Esophagus muscularis mucosa (tissue), 4 donors: ENCODE results near the gene FOXM1. TPM values are rescaled to one million over a fixed set of nuclear protein-coding genes. Genes with fewer than 3 reads are reported as not detected.

Experiments
- DNase-seq: peaks from one replicate; pipeline ENCODE4 v3.0.0-alpha.2; 2017; ENCODE audit errors: extremely low spot score
- H3K27ac ChIP-seq, 4 donors: fragments of 200-600 bp; sonication (generic); replicated peaks in 1 of 4; 1 replicate in 3 of 4; 2 replicates in 1 of 4; pipeline ENCODE4 v1.5.1; 2016 to 2019; ENCODE audit warnings: mild to moderate bottlenecking in 1 of 4
- H3K27me3 ChIP-seq, 4 donors: fragments of 200-600 bp; sonication (generic); one replicate each; pipeline versions ENCODE4 v1.5.1 to v1.6.0; 2016 to 2019
- H3K36me3 ChIP-seq, 4 donors: fragments of 200-600 bp; sonication (generic); one replicate each; pipeline ENCODE4 v1.5.1; 2016 to 2019
- H3K4me1 ChIP-seq, 4 donors: fragments of 200-600 bp; sonication (generic); one replicate each; pipeline ENCODE4 v1.5.1; 2016 to 2019
- H3K4me3 ChIP-seq, 4 donors: fragments of 200-600 bp; sonication (generic); 1 replicate in 2 of 4; 2 replicates in 2 of 4; pipeline ENCODE4 v1.5.1; 2016 to 2019; ENCODE audit warnings: mild to moderate bottlenecking in 4 of 4, moderate library complexity in 1 of 4
- H3K9me3 ChIP-seq, 4 donors: fragments of 200-600 bp; sonication (generic); 1 replicate in 3 of 4; 2 replicates in 1 of 4; pipeline ENCODE4 v1.5.1; 2016 to 2019
- EP300 ChIP-seq: sonication (generic); formaldehyde crosslinking; IDR thresholded peaks from one replicate; pipeline ENCODE4 v1.6.1; 2017; ENCODE audit warnings: antibody characterized with exemption
- POLR2A ChIP-seq: fragments of 450-650 bp; IDR thresholded peaks from one replicate; pipeline ENCODE4 v1.6.1; 2017; ENCODE audit warnings: antibody characterized with exemption, moderate library complexity, mild to moderate bottlenecking, low read depth
- POLR2AphosphoS5 ChIP-seq, 2 donors: sonication (generic); formaldehyde crosslinking; IDR thresholded peaks; one replicate each; pipeline ENCODE4 v1.6.1; 2017; ENCODE audit warnings: antibody characterized with exemption in 2 of 2
- WGBS: methylation state at CpG from one replicate; pipeline ENCODE4 v1.1.5; 2018; 5-methylcytosine and 5-hydroxymethylcytosine counted together
- intact Hi-C: fragments of 100-400 bp; cut with DNase I; formaldehyde crosslinking; loops from one replicate; pipeline ENCODE4 v1.15.1; 2023
- total RNA-seq, 4 donors: library from RNA; depleted of rRNA; stranded (reverse); fragments of >200 nt; gene quantifications; one replicate each; pipeline versions ENCODE4 v1.1.0 to v1.2.1, GENCODE V29; 2016
- TF ChIP-seq, protein P1 (sequence below), 3 experiments: fragments of 200-600 bp in 2 of 3; fragments of 450-650 bp in 1 of 3; sonication (generic) in 2 of 3; IDR thresholded peaks; one replicate each; pipeline ENCODE4 v1.5.1; 2017 to 2019; ENCODE audit warnings: antibody characterized with exemption in 3 of 3, mild to moderate bottlenecking in 2 of 3, moderate library complexity in 1 of 3

The FOXM1 gene
- total RNA-seq, 4 donors from 2014 or later: under 0.01 to 1.4 (median 0.17) TPM; not detected in 1

DNA sequence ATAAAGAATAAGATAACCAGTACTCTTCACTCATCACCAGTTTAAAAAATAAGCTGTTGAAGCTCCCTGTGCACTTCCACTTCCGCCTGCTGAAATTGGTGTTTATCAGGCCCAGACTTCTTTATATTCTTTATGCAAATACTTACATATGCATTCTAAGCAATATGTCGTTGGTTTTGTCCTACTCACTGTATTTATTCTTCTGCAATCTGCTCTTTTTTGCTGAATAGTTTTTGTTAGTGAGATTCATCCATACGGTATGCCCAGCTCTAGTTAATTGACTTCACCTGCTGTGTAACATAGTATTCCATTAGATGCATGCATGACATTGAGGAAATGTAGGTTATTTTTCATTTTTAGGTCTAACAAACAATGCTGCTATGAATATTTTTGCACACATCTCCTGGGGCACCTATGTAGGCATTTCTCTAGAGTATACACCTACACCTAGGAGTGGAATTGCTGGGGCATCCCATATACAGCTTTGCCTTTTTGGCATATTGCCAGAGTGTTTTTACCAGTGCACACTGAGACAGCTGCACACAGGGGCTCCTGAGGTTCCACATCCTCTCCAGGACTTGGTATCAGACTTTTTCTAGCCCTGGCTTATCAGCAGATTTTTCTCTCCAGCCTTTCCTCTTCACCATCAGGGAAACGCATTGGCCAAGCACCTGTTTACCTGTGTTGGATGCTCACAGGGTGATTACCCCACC is 41.1 kb downstream of the FOXM1 start:
- no peak overlapping the region for H3K27ac ChIP-seq
- peaks cover 0 to 24% (median 0%) of the 10 kb centered on the region in 4 donors for H3K27me3 ChIP-seq
- peaks cover 0 to 18% (median 8%) of the 10 kb centered on the region in 4 donors for H3K36me3 ChIP-seq
- no peaks in the 10 kb centered on the region for H3K9me3 ChIP-seq
- no peak overlapping the region for H3K4me3 ChIP-seq
- DNase-seq: no peak
- H3K4me1 ChIP-seq: peaks cover 5 to 24% (median 17%) of the 10 kb centered on the region in 4 donors
- WGBS: 76% methylated on average over 4 of the region's 4 CpGs
- TF ChIP-seq POLR2AphosphoS5 (IDR thresholded peaks at IDR 0.05): no peak
- TF ChIP-seq, protein P1, sequence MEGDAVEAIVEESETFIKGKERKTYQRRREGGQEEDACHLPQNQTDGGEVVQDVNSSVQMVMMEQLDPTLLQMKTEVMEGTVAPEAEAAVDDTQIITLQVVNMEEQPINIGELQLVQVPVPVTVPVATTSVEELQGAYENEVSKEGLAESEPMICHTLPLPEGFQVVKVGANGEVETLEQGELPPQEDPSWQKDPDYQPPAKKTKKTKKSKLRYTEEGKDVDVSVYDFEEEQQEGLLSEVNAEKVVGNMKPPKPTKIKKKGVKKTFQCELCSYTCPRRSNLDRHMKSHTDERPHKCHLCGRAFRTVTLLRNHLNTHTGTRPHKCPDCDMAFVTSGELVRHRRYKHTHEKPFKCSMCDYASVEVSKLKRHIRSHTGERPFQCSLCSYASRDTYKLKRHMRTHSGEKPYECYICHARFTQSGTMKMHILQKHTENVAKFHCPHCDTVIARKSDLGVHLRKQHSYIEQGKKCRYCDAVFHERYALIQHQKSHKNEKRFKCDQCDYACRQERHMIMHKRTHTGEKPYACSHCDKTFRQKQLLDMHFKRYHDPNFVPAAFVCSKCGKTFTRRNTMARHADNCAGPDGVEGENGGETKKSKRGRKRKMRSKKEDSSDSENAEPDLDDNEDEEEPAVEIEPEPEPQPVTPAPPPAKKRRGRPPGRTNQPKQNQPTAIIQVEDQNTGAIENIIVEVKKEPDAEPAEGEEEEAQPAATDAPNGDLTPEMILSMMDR (IDR thresholded peaks at IDR 0.05): no peak
- no peak for TF ChIP-seq POLR2A
- TF ChIP-seq EP300: no peak
- intact Hi-C loops: no loop called here

DNA sequence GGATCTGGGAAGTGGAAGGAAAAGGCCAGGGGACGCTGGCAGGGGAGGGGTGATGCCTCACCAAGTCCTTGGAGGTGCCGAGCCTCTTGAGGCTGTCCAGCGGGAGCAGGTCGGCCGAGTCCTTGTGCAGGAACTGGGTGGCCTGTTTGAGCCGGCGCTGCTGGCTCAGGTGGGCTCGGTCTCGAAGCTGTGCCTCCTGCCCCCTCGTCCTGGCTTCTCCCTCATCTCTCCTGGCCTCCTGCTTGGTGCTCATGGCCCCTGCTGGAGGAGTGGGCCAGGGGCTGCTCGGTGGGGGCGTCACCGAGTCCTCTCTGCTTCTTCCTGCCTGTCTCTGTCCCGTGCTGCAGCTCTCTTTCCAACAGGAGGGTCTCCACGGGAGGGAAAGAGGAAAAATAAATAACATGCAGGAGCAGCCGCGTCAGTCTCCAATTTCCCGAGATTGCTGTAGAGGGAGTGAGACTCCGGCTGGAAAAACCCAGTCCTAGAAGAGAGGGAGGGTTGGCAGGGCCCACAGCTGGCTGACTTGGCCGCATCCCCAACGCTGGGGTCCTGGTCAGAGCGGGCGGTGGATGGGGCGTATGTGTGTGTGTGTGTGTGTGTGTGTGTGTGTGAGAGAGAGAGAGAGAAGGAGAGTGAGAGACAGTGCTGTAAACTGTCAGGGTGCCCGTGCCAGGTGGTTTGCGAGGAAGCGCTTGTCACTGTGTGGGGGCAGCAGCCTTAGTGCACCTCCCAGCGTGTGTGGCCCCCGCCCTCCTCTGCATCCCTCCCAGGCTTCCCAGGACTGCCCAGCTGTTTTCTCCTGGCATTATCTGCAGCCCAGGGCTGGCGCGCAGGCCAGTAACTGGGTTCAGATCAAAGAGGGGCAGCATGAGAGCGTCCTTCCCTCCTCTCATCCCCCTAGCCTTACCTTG is 42.1 kb downstream of the FOXM1 start, which contains the start of gene NRIP2:
Gene NRIP2 (minus strand): TSS at position 455 of the 911 bp plus-strand sequence. CDS start 52 bp downstream, at position 403.
- H3K27me3 ChIP-seq: peaks cover 0 to 24% (median 0%) of the 10 kb centered on the region in 4 donors
- peak within 1 kb of the TSS; percentile 20 to 40 (median 36) for H3K4me3 ChIP-seq
- TF ChIP-seq POLR2A: no peak
- TF ChIP-seq, protein P1 (IDR thresholded peaks at IDR 0.05): peak in 1 of 3 experiments; percentile 10
- 17% methylated on average over 24 of the region's 32 CpGs for WGBS
- DNase-seq: no peak
- no peaks in the 10 kb centered on the region for H3K9me3 ChIP-seq
- intact Hi-C loops: no loop called here
- H3K4me1 ChIP-seq: peaks cover 5 to 24% (median 17%) of the 10 kb centered on the region in 4 donors
- peaks cover 0 to 27% (median 17%) of the 10 kb centered on the region in 4 donors for H3K36me3 ChIP-seq
- H3K27ac ChIP-seq: peak within 1 kb of the TSS in 1 of 4 donors; percentile 13

DNA sequence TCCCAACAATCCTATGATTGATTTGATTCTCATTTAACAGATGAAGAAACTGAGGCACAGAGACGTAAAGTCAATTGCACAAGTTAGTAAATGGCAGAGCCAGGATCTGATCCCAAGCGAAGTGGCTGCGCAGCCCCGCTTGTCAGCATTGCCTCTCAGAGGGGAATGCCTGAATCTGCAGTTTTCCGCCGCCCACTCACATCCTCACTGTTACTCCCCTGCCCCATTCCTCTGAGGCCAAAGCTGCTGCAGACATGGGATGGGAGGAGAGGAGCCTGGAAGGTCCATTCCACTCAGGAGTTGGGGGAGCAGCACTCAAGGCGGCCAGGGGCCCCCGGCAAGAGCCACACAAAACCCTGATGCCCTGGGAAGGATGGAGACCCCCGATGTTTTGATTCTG is 43.2 kb downstream of the FOXM1 start:
- Histone ChIP-seq H3K4me1 (peaks cover 5 to 24% (median 17%) of the 10 kb centered on the region in 4 donors), H3K36me3 (peaks cover 0 to 32% (median 23%) of the 10 kb centered on the region in 4 donors), H3K9me3 (no peaks in the 10 kb centered on the region), H3K4me3 (peak overlapping the region; percentile 20 to 40 (median 36)), H3K27me3 (peaks cover 0 to 24% (median 0%) of the 10 kb centered on the region in 4 donors), H3K27ac (no peak overlapping the region)
- intact Hi-C loops: no loop called here
- WGBS: 63% methylated on average over 9 of the region's 9 CpGs
- no peak for DNase-seq
- TF ChIP-seq EP300: no peak
- TF ChIP-seq, protein P1 (IDR thresholded peaks at IDR 0.05): no peak
- TF ChIP-seq POLR2AphosphoS5 (IDR thresholded peaks at IDR 0.05): no peak
- TF ChIP-seq POLR2A: no peak

DNA sequence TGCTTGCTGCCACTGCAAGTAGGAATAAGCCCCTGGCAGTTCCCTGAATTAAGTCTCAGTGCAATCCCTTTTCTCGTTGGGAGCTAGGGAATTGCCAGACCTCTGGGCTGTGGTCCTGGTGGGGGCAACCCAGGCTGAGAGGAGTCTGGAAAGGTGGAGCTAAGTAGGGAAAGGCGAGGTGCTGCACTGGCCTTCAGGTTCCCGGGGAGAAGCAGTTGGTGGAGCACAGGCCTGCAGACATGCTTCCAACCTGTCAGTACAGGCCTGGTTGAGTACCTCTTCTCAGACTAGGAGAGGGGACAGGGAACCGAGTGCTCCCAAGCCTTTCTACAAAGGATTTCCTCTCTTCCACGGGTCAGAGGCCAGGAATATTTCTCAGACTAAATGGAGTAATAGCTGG is 43.6 kb downstream of the FOXM1 start:
- Histone ChIP-seq H3K36me3 (peaks cover 0 to 32% (median 25%) of the 10 kb centered on the region in 4 donors), H3K4me1 (peaks cover 5 to 24% (median 17%) of the 10 kb centered on the region in 4 donors), H3K4me3 (peak overlapping the region in 2 of 4 donors; percentile 38 to 40), H3K27ac (peak overlapping the region in 1 of 4 donors; percentile 14), H3K9me3 (no peaks in the 10 kb centered on the region), H3K27me3 (peaks cover 0 to 24% (median 0%) of the 10 kb centered on the region in 4 donors)
- intact Hi-C loops: no loop called here
- 54% methylated on average over 4 of the region's 5 CpGs for WGBS
- no peak for TF ChIP-seq EP300
- no peak for TF ChIP-seq POLR2A
- TF ChIP-seq, protein P1 (IDR thresholded peaks at IDR 0.05): no peak
- TF ChIP-seq POLR2AphosphoS5 (IDR thresholded peaks at IDR 0.05): no peak
- DNase-seq: no peak
